Hippocampal formation (tissue), 2 donors: ENCODE results near the gene MYO5B.
A peak's percentile ranks its signal among the peaks of the same experiment; 100 is the strongest.

Experiments used
- DNase-seq, 2 donors: peaks; one replicate each; lab custom pipeline; 2025; lab: John Stamatoyannopoulos, UW

The MYO5B gene

DNA sequence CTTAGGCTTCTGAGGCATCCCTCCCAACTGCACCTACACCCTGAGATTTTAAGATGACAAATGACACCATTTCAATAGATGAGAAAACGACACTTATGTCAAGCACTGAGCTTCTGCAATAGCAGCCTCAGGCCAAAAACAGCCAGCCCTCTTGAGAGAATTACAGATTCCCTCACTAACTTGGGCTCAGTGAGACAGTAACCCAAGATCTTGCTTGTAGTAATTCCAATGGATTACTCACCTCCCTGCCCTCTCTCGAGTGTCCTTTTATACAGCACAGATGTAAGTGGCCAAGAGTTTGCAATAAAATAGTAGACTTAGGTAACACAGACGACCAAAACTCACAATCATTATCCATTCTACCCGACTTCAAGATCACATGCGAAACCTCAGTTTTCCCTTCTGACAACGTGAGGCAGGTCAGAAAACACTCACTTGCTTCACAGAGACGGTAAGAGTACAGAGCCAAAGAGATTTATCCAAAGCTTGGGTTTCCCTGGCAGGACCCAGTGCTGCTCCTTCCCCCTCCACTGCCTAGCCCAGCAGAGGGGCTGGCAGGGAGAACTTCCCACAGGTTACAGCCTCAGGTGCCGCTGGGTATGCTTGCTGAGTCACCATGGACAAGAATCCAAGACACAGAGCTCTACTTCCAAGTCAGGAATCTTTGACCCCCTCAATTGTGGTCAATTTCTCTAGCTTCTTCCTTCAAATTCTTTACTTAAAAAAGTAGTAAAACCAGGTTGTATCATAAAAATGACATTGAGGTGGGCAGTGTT lies 181.4 kb downstream of the MYO5B start:
- DNase-seq, result no peak

DNA sequence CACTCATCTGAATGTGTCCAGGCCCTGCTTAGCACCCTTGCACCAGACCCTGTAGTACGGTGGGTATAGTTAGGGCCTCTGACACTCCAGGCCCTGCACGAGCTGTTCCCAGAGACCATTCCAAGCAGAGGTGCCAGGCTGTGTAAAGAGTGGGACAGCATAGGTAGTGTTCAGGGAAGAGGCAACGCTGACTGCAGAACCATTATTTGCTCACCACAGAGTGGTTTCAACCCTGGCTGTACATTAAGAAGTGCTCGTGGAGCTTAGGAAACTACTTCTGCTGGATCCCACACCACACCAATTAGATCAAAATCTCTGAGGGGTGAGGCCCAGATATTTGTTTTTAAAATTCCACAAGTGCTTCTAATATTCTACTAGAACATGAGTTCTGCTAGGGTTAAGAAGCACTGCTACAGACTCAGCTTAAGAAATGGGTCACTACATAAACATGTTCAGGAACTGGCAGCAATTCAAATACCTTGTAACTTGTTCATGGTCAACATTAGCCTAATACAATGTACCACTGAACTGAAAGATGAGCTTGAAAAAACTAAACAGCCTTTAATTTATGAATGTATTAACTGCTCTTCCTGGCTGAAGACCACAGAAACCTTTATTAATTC lies 183.0 kb downstream of the MYO5B start:
- no peak for DNase-seq

DNA sequence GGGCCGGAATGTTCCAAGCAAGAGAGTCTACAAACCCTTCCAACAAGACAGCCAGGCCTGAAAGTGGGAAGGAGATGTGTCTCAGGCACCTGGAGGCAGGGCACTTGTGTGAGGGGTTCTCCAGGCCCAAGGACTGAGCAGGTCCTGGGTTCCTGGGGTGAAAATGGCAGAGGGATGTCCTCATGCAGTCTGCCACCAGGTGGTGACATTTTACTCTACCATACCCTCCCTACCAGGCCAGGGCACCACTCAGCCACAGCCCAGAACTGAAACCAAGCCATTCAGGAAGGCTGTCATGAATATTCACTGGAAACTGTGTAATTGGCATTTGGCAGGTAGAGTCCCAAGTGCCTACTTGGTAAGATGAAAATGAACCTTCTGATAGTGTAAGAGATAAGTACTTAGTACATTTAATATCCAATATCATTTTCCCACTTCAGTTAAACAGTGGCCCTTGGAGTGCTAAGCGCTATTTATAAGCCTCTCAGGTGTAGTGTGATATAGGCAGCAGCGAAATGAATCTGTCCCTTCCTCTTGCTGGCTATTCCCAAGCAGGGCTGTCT lies 185.1 kb downstream of the MYO5B start:
- peak in 1 of 2 donors; percentile 26 for DNase-seq

DNA sequence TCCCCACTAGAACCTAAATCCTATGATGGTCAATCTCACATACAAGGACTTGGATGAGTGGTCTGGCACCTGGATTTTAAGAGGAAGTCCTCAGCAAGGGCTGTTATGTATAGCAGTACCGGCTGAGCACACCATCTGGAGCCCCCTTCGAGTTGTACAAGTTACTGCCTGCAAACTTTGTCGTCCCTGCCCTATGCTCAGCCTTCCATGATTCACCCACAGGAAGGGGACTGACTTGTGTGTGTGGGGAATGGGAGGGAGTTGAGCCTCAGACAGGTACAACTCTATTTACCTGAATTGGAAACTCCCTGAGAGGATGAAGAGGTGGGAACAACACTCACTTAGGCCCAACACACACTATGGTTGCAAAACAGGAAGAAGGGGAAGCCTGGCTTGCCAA lies 186.6 kb downstream of the MYO5B start:
- DNase-seq, result no peak

GRCh38 chr18:50006470-50007046 lies 188.4 kb downstream of the MYO5B start:
- no peak for DNase-seq

DNA sequence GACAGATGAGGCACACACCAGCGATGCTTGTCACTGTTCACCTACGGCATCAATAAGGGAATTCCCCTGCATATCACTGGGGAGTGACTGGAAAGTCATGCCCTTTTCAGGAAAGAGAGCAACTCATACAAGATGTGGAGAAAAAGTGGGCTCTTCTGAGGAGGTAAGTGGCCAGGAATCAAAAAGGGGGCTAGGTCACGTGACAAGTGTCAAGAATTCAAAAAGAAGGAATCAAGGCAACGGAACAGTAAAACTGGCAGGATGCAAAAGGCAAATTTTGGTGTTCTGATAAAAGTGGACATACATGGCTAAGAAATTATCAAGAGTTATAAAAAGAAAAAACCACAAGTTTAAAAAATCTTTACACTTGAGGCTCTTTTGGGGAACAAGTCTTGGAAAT lies 190.9 kb downstream of the MYO5B start:
- DNase-seq, result no peak

DNA sequence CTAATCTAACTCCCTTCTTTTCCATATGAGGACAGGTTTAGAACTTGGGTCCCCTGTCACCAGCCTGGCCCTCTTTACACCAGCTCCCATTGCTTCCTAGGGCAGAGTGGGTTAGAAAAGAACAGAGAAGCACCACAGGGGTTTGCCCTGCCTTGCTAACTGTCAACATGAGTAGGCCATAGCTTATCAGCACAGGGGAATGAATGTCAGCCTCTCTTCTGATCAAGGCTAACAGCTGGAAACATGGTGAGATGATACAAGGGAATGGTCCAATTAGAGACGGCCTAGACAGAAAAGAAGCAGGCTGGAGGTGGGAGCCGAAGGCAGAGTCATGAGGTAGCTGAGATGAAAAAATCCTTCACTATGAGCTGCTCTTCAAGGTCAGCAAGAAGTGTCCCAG lies 192.2 kb downstream of the MYO5B start:
- DNase-seq, result no peak

- DNase-seq, result no peak
Observed at GRCh38 chr18:50000227-50000626, 194.7 kb downstream of the MYO5B start.

DNA sequence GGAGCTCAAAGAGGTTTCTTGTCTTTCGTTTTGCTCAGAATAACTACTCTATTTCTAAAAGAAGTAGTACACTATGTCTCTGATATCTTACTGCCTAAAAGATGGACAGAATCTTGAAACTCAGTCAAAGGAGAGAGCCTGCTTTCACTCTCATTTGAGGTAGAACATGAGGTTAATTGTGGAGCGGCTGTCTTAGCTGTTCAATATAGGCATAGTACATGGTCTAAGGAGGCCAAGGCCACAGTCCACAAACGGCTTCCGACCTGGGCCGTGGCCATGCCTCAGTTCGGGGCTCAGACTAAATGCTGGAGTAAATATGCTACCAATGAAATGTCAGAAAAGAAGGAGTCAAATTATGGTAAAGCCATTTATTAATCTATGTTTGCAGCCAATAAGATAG lies 195.8 kb downstream of the MYO5B start:
- no peak for DNase-seq

DNA sequence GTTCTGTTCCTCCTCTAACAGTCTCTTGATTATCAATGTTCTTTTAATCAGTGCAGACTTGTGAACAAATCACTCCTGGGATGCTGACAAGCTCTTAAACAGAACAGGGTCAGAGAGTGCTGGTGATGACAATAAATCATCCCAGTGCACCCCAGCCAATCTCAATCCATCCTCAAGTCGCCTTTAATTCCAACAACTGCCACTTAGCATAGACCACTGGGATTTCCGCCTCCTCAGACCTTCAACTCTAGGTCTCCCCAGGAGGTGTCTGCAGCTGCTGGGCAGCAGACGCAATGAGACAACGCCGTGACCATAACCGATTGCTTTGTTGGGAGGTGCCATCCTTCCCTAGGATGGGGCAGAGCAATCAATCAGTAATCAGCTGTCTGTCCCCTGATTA lies 197.4 kb downstream of the MYO5B start:
- no peak for DNase-seq

DNA sequence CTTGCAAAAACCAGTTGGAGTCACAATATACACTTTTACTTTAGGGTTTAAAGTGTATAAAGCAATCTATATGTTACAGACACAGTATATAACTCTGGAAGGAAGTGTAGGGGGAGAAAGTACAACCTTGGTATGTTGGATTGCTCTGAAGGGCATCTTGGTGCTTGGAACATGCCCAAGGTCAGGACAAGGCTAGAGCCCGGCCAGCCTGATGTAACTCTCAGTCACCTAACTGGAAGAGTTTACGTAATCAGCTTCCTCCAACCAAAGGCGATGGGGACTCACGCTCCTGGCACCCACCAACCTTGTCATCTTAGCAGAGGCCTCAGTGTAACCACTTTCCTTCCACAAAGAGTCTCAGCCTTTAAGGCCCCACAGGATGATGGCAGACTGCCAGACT lies 200.5 kb downstream of the MYO5B start:
- DNase-seq, result no peak

DNA sequence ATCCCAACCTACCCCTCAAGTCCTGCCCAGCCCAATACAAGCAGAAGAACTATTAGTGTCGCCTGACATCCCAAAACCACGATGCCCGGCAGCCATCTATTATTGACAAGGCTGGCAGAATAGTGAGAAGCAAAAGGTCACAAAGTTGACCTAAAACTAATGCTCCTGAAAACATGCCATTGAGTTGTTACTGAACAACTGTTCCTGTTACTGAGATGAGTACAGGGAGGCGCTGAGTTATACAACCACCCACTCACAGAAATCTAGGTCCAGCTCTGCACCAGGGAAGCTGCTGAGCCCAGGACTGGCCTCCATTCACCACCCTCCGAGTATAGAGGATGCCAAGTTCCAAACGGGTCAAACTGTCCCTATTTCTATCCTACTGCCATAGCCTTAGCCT lies 201.6 kb downstream of the MYO5B start:
- DNase-seq, result no peak

DNA sequence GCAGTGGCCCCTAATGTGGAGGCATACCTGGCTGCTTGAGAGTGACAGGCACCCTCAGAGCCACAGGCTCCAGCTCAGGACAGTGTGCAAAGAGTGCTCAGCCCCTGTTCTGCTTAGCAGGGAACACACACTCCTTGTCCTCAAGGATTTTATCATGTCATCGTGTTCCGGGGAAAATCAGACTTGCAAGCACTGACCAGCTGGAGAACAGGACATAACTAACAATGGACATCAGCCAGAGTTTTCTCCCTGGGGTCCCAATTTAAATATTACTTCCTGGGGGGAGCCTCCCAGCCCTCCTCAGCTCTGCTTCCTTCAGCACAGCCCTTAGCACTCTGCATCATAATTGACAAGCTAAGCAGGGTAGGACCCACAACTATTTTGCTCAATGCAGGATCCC lies 206.2 kb downstream of the MYO5B start:
- no peak for DNase-seq

DNA sequence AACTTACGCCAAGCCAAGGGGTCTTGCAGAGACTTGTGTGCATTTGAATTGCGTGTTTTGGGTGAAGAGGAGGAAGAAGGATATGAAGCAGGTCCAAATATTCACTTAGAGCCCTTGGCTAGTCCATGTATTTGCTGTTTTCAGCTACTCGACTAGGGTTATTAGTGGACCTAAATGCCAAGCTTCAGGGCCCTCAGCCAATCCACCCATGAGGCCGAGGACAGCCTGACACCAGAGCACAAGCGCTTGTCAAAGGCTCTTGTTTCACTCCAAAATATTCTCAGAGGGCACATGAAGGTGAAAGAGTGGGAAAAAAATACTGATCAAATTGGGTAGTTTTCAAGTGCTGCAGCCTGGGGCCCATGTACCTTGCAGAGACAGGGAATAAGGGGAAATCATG lies 206.8 kb downstream of the MYO5B start:
- no peak for DNase-seq

GRCh38 chr18:49985236-49985635 lies 209.7 kb downstream of the MYO5B start:
- DNase-seq, result no peak

GRCh38 chr18:49980896-49981295 lies 214.1 kb downstream of the MYO5B start:
- no peak for DNase-seq

GRCh38 chr18:49976795-49977560 lies 218.0 kb downstream of the MYO5B start:
- DNase-seq, result peak; percentile 11 to 15

- DNase-seq, result no peak
Observed at GRCh38 chr18:49976001-49976400, 218.9 kb downstream of the MYO5B start.

GRCh38 chr18:49974079-49974478 lies 220.9 kb downstream of the MYO5B start:
- no peak for DNase-seq

- DNase-seq, result no peak
Observed at GRCh38 chr18:49973592-49973991, 221.4 kb downstream of the MYO5B start.

DNA sequence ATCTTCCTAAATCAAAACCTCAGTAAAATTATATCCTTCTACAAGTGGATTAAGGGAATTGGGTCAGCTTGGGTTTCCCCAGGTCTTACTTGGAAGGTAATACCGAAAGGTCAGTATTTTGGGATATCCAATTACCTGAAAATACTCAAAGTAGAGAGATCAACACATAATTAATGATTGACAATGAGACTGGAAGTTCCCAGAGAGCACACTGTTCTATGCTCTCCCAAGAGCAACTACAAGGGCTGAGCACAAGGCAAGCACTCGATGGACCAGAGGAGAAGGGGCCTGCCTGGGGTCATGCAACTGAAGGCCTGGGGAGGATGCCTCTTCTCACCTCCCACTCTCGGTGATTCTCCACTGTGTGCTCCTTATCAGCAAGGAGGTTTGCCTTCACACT lies 222.4 kb downstream of the MYO5B start:
- no peak for DNase-seq

DNA sequence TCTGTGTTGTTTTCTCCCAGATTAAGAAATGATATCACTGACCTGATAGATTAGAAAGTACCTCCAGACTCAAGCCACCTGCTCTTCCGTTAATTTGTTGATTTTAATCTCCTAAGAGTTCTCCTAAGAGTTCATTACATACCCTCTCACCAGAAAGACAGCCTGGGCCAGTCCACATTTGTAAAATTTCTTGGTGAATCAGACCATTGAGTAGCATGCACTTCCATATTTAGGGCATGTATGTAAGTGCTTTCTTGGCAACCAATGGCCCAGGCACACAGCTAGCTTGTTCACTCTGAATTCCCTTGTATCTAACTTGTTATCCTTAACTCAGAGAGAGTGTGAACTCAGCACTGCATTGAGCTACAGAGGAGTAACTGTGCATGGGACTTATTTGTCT lies 223.5 kb downstream of the MYO5B start:
- no peak for DNase-seq
